Measurements from ENCODE around the gene KLHDC3.

Gene KLHDC3

DNA sequence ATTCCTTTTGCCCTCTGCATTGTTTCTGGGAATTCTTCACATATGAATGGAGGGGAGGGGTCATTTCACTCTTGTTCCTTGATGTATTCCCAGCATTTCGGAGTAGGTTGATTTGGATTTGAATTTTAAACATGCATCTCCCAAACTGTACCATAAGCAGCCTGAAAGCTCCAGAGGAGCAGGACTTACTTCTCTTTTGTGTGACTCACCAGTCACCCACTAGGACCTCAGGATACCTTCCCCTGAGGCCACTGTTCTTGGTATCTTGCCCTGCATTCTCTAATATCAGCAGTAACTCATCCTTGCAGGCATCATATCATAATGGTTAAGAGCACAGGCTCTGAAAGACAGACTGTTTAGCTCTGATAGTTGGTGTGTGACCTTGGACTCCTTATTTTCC is 44.5 kb downstream of the KLHDC3 start:
- no peak for DNase-seq (ENCODE audit: low read depth)

GRCh38 chr6:43059168-43060033 is 45.4 kb downstream of the KLHDC3 start, which contains the start of the genes KLC4 and MRPL2:
Gene KLC4, plus strand, starts transcription at chr6:43059631. Its CDS starts 1,705 bp downstream, at chr6:43061336.
Gene MRPL2, minus strand, starts transcription at chr6:43059434. Its CDS starts 53 bp downstream, at chr6:43059381.
- DNase-seq (ENCODE audit: low read depth) = peak; percentile 98

- DNase-seq (ENCODE audit: low read depth) = no peak
Measured at GRCh38 chr6:43060034-43060754, 46.1 kb downstream of the KLHDC3 start.

DNA sequence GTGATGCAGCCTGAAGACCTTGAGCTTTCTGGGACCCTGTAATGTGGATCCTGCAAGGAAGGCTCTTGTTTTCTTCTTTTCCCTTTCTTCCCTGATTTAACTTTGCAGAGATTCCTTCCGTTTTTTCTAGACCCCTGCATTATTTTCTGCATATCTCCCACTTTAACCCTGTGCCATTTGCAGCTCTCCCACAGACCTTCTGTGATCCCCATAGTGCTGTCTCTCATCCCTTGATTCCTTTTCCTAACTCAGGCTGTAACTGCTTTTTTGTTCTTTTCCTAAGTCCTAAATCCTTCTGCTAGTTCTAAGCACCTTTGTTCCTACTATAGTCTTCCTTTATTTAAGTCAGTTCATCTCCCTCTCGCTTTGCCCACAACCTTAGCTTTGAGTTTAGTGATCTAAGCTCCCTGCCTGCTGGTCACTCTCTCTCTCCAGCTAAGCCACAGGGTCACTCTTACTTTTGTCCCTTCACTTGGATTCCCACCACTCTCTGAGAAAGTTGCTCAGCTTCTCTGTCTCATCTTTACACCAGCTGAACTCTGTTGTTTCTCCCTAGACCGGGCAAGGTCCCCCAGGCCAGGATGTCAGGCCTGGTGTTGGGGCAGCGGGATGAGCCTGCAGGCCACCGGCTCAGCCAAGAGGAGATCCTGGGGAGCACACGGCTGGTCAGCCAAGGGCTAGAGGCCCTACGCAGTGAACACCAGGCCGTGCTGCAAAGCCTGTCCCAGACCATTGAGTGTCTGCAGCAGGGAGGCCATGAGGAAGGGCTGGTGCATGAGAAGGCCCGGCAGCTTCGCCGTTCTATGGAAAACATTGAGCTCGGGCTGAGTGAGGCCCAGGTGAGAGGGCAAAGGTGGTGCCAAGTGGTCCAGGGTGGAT is 46.9 kb downstream of the KLHDC3 start:
- no peak for DNase-seq (ENCODE audit: low read depth)

GRCh38 chr6:43061861-43062260 is 47.8 kb downstream of the KLHDC3 start:
- no peak for DNase-seq (ENCODE audit: low read depth)

DNA sequence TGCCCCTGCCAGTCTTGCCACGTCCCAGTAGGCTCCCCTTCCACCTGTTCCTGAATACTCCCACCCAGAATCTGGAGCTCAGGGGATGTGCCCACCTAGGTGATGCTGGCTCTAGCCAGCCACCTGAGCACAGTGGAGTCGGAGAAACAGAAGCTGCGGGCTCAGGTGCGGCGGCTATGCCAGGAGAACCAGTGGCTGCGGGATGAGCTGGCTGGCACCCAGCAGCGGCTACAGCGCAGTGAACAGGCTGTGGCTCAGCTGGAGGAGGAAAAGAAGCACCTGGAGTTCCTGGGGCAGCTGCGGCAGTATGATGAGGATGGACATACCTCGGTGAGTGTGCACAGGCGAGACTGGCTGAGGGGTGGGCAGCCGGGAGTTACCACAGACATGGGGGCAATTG is 48.8 kb downstream of the KLHDC3 start:
- no peak for DNase-seq (ENCODE audit: low read depth)

DNA sequence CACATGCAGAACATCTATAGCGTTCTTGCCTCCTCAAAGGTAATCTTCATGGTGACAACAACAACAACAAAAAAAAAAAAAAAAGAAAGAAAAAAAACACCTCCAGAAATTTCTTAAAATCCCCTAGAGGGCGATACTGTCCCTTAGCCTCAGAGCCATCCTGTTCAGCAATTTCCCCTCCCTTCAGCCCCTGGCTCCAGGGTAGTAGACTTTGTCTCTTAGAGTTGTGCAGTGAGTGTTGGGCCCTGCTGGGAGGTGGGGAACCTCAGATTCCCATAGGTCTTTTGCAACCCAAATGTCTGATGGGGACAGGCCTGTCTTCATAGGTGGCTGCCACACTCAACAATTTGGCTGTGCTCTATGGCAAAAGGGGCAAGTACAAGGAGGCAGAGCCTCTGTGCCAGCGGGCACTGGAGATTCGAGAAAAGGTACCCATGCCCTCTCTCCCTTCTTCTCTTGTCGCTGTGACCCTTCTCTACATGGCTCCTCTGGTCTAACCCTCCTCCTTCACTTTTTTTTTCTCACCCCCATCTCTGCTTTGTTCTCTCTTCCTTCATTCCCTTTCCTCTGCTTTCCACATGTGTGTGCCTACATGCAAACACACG is 56.1 kb downstream of the KLHDC3 start:
- DNase-seq (ENCODE audit: low read depth) = no peak

Data from GM04504 (cell line).